Suprapubic skin (tissue), 3 donors: Measurements from ENCODE around the gene SPECC1L.

Source experiments
- CTCF ChIP-seq, 2 donors: fragments of 200-600 bp in 1 of 2; fragments of 450-650 bp in 1 of 2; sonication (generic) in 1 of 2; IDR thresholded peaks; one replicate each; pipeline ENCODE4 v1.5.1; 2016 to 2019; ENCODE audit warnings: antibody characterized with exemption in 2 of 2, mild to moderate bottlenecking in 1 of 2, moderate library complexity in 1 of 2
- POLR2A ChIP-seq, 2 donors: fragments of 450-650 bp; IDR thresholded peaks; one replicate each; pipeline ENCODE4 v1.6.1; 2017; ENCODE audit warnings: antibody characterized with exemption in 2 of 2, mild to moderate bottlenecking in 2 of 2, moderate library complexity in 2 of 2

- TF ChIP-seq CTCF (IDR thresholded peaks at IDR 0.05) (no peak), POLR2A (IDR thresholded peaks at IDR 0.05) (no peak)
Measured at GRCh38 chr22:24225044-24225601, 45.5 kb upstream of the SPECC1L start.
